Measurements from ENCODE around the gene NOTCH3. TPM values are rescaled to one million over a fixed set of nuclear protein-coding genes. Genes with fewer than 3 reads are reported as not detected.

The NOTCH3 gene
- total RNA-seq, 1 experiment from 2014 or later: 153 TPM

DNA sequence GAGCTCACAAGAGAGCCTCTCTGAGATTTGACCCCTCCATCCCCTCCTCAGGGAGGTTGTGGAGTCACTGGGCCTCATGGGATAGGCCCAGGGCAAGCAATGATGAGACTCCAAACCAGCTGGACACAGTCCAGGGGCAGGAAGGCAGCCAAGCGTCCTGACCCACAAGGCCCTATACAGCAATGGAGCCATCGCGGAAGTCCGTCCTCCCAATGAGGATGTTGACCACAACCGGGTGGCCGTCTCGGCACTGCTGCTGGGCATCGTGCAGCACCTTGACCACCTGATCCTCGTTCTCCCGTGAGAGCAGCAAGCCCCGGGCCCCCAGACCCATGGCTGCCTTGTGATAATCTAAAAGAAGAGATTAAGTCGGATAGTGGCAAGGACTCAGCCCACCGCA is 85.7 kb downstream of the NOTCH3 start:
- H3K9me3 Mint-ChIP-seq: no peaks in the 10 kb centered on the region
- H3K36me3 Mint-ChIP-seq: peaks cover 60% of the 10 kb centered on the region
- H3K4me1 Mint-ChIP-seq: no peaks in the 10 kb centered on the region
- TF ChIP-seq, protein P1, sequence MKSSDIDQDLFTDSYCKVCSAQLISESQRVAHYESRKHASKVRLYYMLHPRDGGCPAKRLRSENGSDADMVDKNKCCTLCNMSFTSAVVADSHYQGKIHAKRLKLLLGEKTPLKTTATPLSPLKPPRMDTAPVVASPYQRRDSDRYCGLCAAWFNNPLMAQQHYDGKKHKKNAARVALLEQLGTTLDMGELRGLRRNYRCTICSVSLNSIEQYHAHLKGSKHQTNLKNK (CRISPR knock-in tag; IDR thresholded peaks at IDR 0.05): no peak
- TF ChIP-seq NFE2L1 (CRISPR knock-in tag; IDR thresholded peaks at IDR 0.05) (no peak), ZNF138 (CRISPR knock-in tag; conservative IDR thresholded peaks at IDR 0.05) (no peak), NR1H2 (CRISPR knock-in tag; IDR thresholded peaks at IDR 0.05) (no peak), ELF4 (CRISPR knock-in tag; IDR thresholded peaks at IDR 0.05; ENCODE audit: low read depth) (no peak), ZNF263 (CRISPR knock-in tag; IDR thresholded peaks at IDR 0.05; ENCODE audit: low read depth) (no peak)
- TF ChIP-seq, protein P2, sequence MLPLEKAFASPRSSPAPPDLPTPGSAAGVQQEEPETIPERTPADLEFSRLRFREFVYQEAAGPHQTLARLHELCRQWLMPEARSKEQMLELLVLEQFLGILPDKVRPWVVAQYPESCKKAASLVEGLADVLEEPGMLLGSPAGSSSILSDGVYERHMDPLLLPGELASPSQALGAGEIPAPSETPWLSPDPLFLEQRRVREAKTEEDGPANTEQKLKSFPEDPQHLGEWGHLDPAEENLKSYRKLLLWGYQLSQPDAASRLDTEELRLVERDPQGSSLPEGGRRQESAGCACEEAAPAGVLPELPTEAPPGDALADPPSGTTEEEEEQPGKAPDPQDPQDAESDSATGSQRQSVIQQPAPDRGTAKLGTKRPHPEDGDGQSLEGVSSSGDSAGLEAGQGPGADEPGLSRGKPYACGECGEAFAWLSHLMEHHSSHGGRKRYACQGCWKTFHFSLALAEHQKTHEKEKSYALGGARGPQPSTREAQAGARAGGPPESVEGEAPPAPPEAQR (CRISPR knock-in tag; IDR thresholded peaks at IDR 0.05): no peak
- TF ChIP-seq, protein P3, sequence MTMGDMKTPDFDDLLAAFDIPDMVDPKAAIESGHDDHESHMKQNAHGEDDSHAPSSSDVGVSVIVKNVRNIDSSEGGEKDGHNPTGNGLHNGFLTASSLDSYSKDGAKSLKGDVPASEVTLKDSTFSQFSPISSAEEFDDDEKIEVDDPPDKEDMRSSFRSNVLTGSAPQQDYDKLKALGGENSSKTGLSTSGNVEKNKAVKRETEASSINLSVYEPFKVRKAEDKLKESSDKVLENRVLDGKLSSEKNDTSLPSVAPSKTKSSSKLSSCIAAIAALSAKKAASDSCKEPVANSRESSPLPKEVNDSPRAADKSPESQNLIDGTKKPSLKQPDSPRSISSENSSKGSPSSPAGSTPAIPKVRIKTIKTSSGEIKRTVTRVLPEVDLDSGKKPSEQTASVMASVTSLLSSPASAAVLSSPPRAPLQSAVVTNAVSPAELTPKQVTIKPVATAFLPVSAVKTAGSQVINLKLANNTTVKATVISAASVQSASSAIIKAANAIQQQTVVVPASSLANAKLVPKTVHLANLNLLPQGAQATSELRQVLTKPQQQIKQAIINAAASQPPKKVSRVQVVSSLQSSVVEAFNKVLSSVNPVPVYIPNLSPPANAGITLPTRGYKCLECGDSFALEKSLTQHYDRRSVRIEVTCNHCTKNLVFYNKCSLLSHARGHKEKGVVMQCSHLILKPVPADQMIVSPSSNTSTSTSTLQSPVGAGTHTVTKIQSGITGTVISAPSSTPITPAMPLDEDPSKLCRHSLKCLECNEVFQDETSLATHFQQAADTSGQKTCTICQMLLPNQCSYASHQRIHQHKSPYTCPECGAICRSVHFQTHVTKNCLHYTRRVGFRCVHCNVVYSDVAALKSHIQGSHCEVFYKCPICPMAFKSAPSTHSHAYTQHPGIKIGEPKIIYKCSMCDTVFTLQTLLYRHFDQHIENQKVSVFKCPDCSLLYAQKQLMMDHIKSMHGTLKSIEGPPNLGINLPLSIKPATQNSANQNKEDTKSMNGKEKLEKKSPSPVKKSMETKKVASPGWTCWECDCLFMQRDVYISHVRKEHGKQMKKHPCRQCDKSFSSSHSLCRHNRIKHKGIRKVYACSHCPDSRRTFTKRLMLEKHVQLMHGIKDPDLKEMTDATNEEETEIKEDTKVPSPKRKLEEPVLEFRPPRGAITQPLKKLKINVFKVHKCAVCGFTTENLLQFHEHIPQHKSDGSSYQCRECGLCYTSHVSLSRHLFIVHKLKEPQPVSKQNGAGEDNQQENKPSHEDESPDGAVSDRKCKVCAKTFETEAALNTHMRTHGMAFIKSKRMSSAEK (CRISPR knock-in tag; IDR thresholded peaks at IDR 0.05; ENCODE audit: borderline replicate concordance): no peak
- TF ChIP-seq, protein P4, sequence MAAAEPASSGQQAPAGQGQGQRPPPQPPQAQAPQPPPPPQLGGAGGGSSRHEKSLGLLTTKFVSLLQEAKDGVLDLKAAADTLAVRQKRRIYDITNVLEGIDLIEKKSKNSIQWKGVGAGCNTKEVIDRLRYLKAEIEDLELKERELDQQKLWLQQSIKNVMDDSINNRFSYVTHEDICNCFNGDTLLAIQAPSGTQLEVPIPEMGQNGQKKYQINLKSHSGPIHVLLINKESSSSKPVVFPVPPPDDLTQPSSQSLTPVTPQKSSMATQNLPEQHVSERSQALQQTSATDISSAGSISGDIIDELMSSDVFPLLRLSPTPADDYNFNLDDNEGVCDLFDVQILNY (CRISPR knock-in tag; IDR thresholded peaks at IDR 0.05): no peak
- TF ChIP-seq, protein P5, sequence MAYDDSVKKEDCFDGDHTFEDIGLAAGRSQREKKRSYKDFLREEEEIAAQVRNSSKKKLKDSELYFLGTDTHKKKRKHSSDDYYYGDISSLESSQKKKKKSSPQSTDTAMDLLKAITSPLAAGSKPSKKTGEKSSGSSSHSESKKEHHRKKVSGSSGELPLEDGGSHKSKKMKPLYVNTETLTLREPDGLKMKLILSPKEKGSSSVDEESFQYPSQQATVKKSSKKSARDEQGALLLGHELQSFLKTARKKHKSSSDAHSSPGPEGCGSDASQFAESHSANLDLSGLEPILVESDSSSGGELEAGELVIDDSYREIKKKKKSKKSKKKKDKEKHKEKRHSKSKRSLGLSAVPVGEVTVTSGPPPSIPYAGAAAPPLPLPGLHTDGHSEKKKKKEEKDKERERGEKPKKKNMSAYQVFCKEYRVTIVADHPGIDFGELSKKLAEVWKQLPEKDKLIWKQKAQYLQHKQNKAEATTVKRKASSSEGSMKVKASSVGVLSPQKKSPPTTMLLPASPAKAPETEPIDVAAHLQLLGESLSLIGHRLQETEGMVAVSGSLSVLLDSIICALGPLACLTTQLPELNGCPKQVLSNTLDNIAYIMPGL (CRISPR knock-in tag; IDR thresholded peaks at IDR 0.05): no peak
- no peak for ATAC-seq
- CTCF ChIA-PET: interaction anchor here (0.6 to 1.1 kb wide), 2 partner anchors 9 to 14 kb away, joined by 3 to 4 read pairs; no protein-coding TSS in a partner anchor
- POLR2A ChIA-PET: no interaction called here
- no peak overlapping the region for H3K27ac Mint-ChIP-seq
- H3K4me3 Mint-ChIP-seq: no peak overlapping the region
- DNase-seq (ENCODE audit: low spot score): no peak
- no peaks in the 10 kb centered on the region for H3K27me3 Mint-ChIP-seq (ENCODE audit: low read depth)

DNA sequence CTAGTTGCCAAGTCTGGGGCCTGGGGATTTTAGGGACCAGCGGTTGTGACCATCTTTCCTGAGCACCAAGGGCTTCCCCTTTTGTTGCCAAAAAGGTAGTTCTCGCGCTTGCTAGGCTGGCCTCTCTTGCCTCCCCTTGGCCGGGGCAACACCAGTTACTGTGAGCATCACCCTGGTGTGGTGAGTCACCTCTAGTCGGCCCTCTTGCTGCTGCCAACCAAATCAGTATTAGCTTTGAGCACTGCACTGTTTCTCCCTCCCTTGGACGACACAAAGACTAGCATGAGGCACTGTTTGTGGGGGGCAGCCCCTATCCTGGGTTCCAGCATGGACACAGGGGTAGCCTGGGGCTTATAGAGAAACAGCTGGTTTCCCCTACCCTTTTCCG is 86.6 kb downstream of the NOTCH3 start:
- H3K4me3 Mint-ChIP-seq: no peak overlapping the region
- peaks cover 51% of the 10 kb centered on the region for H3K36me3 Mint-ChIP-seq
- CTCF ChIA-PET: interaction anchor here (1.9 to 3.1 kb wide), 2 partner anchors 12 to 63 kb away, joined by 7 to 20 read pairs; no protein-coding TSS in a partner anchor
- H3K4me1 Mint-ChIP-seq: no peaks in the 10 kb centered on the region
- ATAC-seq (no peak), DNase-seq (ENCODE audit: low spot score) (no peak)
- H3K9me3 Mint-ChIP-seq: no peaks in the 10 kb centered on the region
- H3K27ac Mint-ChIP-seq: no peak overlapping the region
- POLR2A ChIA-PET: no interaction called here
- H3K27me3 Mint-ChIP-seq (ENCODE audit: low read depth): no peaks in the 10 kb centered on the region
- TF ChIP-seq, protein P6, sequence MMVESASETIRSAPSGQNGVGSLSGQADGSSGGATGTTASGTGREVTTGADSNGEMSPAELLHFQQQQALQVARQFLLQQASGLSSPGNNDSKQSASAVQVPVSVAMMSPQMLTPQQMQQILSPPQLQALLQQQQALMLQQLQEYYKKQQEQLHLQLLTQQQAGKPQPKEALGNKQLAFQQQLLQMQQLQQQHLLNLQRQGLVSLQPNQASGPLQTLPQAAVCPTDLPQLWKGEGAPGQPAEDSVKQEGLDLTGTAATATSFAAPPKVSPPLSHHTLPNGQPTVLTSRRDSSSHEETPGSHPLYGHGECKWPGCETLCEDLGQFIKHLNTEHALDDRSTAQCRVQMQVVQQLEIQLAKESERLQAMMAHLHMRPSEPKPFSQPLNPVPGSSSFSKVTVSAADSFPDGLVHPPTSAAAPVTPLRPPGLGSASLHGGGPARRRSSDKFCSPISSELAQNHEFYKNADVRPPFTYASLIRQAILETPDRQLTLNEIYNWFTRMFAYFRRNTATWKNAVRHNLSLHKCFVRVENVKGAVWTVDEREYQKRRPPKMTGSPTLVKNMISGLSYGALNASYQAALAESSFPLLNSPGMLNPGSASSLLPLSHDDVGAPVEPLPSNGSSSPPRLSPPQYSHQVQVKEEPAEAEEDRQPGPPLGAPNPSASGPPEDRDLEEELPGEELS (CRISPR knock-in tag; IDR thresholded peaks at IDR 0.05): no peak
- no peak for TF ChIP-seq ESRRA (CRISPR knock-in tag; IDR thresholded peaks at IDR 0.05; ENCODE audit: borderline replicate concordance)
- TF ChIP-seq, protein P7, sequence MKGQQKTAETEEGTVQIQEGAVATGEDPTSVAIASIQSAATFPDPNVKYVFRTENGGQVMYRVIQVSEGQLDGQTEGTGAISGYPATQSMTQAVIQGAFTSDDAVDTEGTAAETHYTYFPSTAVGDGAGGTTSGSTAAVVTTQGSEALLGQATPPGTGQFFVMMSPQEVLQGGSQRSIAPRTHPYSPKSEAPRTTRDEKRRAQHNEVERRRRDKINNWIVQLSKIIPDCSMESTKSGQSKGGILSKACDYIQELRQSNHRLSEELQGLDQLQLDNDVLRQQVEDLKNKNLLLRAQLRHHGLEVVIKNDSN (CRISPR knock-in tag; IDR thresholded peaks at IDR 0.05): no peak
- no peak for TF ChIP-seq SMAD3 (CRISPR knock-in tag; IDR thresholded peaks at IDR 0.05; ENCODE audit: borderline replicate concordance)
- TF ChIP-seq TEAD1 (CRISPR knock-in tag; IDR thresholded peaks at IDR 0.05): no peak
- no peak for TF ChIP-seq NFATC4 (CRISPR knock-in tag; IDR thresholded peaks at IDR 0.05)
- TF ChIP-seq ZNF423 (CRISPR knock-in tag; IDR thresholded peaks at IDR 0.05): no peak
- no peak for TF ChIP-seq SP1 (CRISPR knock-in tag; conservative IDR thresholded peaks at IDR 0.05)
- no peak for TF ChIP-seq FOXP1 (CRISPR knock-in tag; IDR thresholded peaks at IDR 0.05; ENCODE audit: borderline replicate concordance)
- TF ChIP-seq CREM (CRISPR knock-in tag; IDR thresholded peaks at IDR 0.05): no peak
- no peak for TF ChIP-seq ZNF121 (CRISPR knock-in tag; IDR thresholded peaks at IDR 0.05)
- no peak for TF ChIP-seq ZBTB21 (CRISPR knock-in tag; IDR thresholded peaks at IDR 0.05; ENCODE audit: borderline replicate concordance)
- TF ChIP-seq, protein P8, sequence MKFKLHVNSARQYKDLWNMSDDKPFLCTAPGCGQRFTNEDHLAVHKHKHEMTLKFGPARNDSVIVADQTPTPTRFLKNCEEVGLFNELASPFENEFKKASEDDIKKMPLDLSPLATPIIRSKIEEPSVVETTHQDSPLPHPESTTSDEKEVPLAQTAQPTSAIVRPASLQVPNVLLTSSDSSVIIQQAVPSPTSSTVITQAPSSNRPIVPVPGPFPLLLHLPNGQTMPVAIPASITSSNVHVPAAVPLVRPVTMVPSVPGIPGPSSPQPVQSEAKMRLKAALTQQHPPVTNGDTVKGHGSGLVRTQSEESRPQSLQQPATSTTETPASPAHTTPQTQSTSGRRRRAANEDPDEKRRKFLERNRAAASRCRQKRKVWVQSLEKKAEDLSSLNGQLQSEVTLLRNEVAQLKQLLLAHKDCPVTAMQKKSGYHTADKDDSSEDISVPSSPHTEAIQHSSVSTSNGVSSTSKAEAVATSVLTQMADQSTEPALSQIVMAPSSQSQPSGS (CRISPR knock-in tag; IDR thresholded peaks at IDR 0.05; ENCODE audit: borderline replicate concordance, low read depth): no peak
- TF ChIP-seq ATF1 (CRISPR knock-in tag; IDR thresholded peaks at IDR 0.05): no peak

All from WTC11 (cell line).